Lung (tissue), 16 donors: ENCODE measurements around the gene SDF2. TPM values are rescaled to one million over a fixed set of nuclear protein-coding genes. Genes with fewer than 3 reads are reported as not detected.

Experiments
- ATAC-seq: fragments of 200-7000 bp; cut with Tn5 transposase; one replicate; pipeline ENCODE4 v1.9.1; 2020; ENCODE audit warnings: moderate number of reproducible peaks; ENCODE audit not compliant: insufficient read depth, low FRiP score
- DNase-seq, 3 donors: peaks; one replicate each; pipeline ENCODE4 v3.0.0-alpha.2; 2013 to 2017
- H3K27ac ChIP-seq, 2 donors: one replicate each; pipeline ENCODE4 v1.5.1; 2013; ENCODE audit warnings: mild to moderate bottlenecking in 2 of 2, moderate library complexity in 2 of 2, control low read depth in 1 of 2, inconsistent platforms in 1 of 2, low read depth in 1 of 2, low read length in 1 of 2
- H3K27me3 ChIP-seq, 3 donors: one replicate each; pipeline ENCODE4 v1.5.1; 2013; ENCODE audit warnings: low read length in 2 of 3; ENCODE audit not compliant: control insufficient read depth in 3 of 3, insufficient read depth in 3 of 3
- H3K36me3 ChIP-seq, 4 donors: one replicate each; pipeline ENCODE4 v1.5.1; 2013; ENCODE audit warnings: low read length in 4 of 4, mild to moderate bottlenecking in 1 of 4, moderate library complexity in 1 of 4; ENCODE audit not compliant: control insufficient read depth in 4 of 4, insufficient read depth in 4 of 4
- H3K4me1 ChIP-seq, 5 donors: one replicate each; pipeline ENCODE4 v1.5.1; 2013; ENCODE audit warnings: low read length in 5 of 5, mild to moderate bottlenecking in 2 of 5, moderate library complexity in 1 of 5; ENCODE audit not compliant: control insufficient read depth in 5 of 5, insufficient read depth in 5 of 5
- H3K4me3 ChIP-seq: one replicate; pipeline ENCODE4 v1.5.1; 2013; ENCODE audit warnings: mild to moderate bottlenecking, control low read depth, moderate library complexity
- H3K9ac ChIP-seq, 2 donors: one replicate each; pipeline ENCODE4 v1.5.1; 2013; ENCODE audit warnings: low read length in 2 of 2, control low read depth in 1 of 2; ENCODE audit not compliant: insufficient read depth in 1 of 2
- H3K9me3 ChIP-seq, 4 donors: one replicate each; pipeline ENCODE4 v1.5.1; 2013; ENCODE audit warnings: low read length in 3 of 4, mild to moderate bottlenecking in 1 of 4, moderate library complexity in 1 of 4; ENCODE audit not compliant: control insufficient read depth in 4 of 4, insufficient read depth in 3 of 4
- CTCF ChIP-seq: IDR thresholded peaks from 2 replicates; pipeline ENCODE4 v1.5.1; 2012; ENCODE audit warnings: mild to moderate bottlenecking; ENCODE audit errors: control extremely low read depth, extremely low read depth
- WGBS, 2 donors: extraction: QIAGEN DNeasy Blood & Tissue Kit; methylation state at CpG; one replicate each; pipeline ENCODE4 v1.1.7; 2013; 5-methylcytosine and 5-hydroxymethylcytosine counted together
- long read RNA-seq, 5 donors: transcript quantifications; one replicate each; lab custom pipeline, GENCODE V29; 2026
- polyA plus RNA-seq, 2 donors: library from polyadenylated mRNA; stranded (reverse); fragments of 200-250 nt; gene quantifications; one replicate each; pipeline ENCODE4 v1.2.1, GENCODE V29; 2013
- total RNA-seq, 2 donors: library from RNA; depleted of rRNA in 1 of 2; stranded (reverse); fragments of >200 nt in 1 of 2; gene quantifications; one replicate each; pipeline ENCODE4 v1.2.1, GENCODE V29; 2014 to 2021
- donor health status: control.
- donor health status: control.
- donor health status: Bipolar disorder and iron deficiency.
- donor health status: healthy.
- donor health status: DM: yes; HTN: yes; CAD: no.

Gene SDF2
- total RNA-seq (10 to 100 TPM; 45.1 to 51.9 TPM), polyA plus RNA-seq (10 to 100 TPM; 36.5 to 73.3 TPM)
- long read RNA-seq, donor 1, transcript SDF2-201 (3 exons, 1,568 nt), result major isoform, 38 of 49 reads
- long read RNA-seq, donor 1, transcript SDF2-208 (2 exons, 1,342 nt), result minor isoform, 5 of 49 reads
- long read RNA-seq, donor 1, partial matches to known transcripts, result 0 of 49 reads
- long read RNA-seq, donor 1, other reads (novel, unspliced or antisense), result 0 of 49 reads
- long read RNA-seq, donor 2, transcript SDF2-201 (3 exons, 1,568 nt), result major isoform, 15 of 21 reads
- long read RNA-seq, donor 2, partial matches to known transcripts, result 0 of 21 reads
- long read RNA-seq, donor 2, other reads (novel, unspliced or antisense), result 0 of 21 reads
- long read RNA-seq, donor 3, transcript SDF2-201 (3 exons, 1,568 nt), result major isoform, 12 of 22 reads
- long read RNA-seq, donor 3, transcript SDF2-210 (3 exons, 1,025 nt), result minor isoform, 7 of 22 reads
- long read RNA-seq, donor 3, partial matches to known transcripts, result 0 of 22 reads
- long read RNA-seq, donor 3, other reads (novel, unspliced or antisense), result 0 of 22 reads
- long read RNA-seq, donor 4, transcript SDF2-201 (3 exons, 1,568 nt), result major isoform, 17 of 21 reads
- long read RNA-seq, donor 4, partial matches to known transcripts, result 0 of 21 reads
- long read RNA-seq, donor 4, other reads (novel, unspliced or antisense), result 0 of 21 reads
- long read RNA-seq, donor 5, transcript SDF2-208 (2 exons, 1,342 nt), result minor isoform, 6 of 58 reads
- long read RNA-seq, donor 5, transcript SDF2-210 (3 exons, 1,025 nt), result minor isoform, 6 of 58 reads
- long read RNA-seq, donor 5, transcript SDF2-201 (3 exons, 1,568 nt), result major isoform, 42 of 58 reads
- long read RNA-seq, donor 5, partial matches to known transcripts, result 0 of 58 reads
- long read RNA-seq, donor 5, other reads (novel, unspliced or antisense), result 0 of 58 reads

DNA sequence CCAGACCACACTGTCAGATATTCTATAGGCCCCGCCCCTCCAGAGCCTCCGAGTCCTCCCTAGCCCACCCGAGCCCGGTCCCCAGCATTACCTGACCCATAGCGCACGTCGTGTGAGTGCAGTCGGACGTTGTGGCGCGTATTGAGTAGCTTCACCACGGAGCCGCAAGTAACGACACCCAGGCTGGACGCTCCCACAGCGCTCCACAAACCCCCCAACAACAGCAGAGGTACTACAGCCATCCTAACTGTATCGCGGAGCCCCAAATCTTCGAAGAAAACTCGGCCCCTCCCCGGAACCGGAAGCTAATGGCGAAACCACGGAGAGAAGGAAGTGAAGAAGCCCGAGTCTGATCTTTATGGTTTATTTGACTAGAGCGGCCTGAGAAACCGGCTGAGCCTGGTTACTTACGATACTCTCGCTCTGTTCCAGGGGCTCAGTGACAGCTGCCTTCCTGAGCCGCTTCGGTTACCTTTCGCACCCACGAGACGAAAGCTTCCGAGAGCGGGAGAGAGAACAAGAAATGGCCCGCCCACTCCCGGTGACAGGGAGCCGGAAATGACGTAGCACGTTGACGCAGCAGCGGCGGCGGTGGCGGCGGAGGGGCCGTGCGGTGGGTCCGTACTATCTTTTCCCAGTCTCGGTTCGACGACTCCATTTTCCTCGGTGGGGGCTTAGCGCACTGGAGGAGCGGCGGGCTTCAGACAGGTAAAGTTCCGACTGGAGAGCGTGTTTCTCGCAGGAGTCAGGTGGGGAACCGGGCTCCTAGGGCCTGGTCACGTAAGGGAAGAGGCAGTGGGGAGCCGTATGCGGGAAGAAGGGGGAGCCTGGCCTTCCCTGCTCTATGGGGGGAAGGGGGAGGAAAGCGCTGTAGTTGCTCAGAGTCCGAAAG is at the start of gene SDF2, which contains the start of gene SUPT6H:
Gene SDF2, minus strand, starts transcription at position 272 of the 892 bp plus-strand sequence. Its CDS starts 30 bp downstream, at position 242.
Gene SUPT6H, plus strand, starts transcription at position 571 of the 892 bp plus-strand sequence. CDS start 11,197 bp downstream, outside the sequence.
- H3K27ac ChIP-seq, result peak within 1 kb of the TSS; percentile 96 to 98
- H3K9ac ChIP-seq, result peak within 1 kb of the TSS; percentile 95 to 97
- peaks cover 2 to 25% (median 9%) of the 10 kb centered on the region in 5 donors for H3K4me1 ChIP-seq
- ATAC-seq (peak; percentile 92), DNase-seq (peak; percentile 93 to 95 (median 93))
- no peak for TF ChIP-seq CTCF
- peaks cover 0 to 21% (median 11%) of the 10 kb centered on the region in 4 donors for H3K36me3 ChIP-seq
- no peaks in the 10 kb centered on the region for H3K9me3 ChIP-seq
- no peaks in the 10 kb centered on the region for H3K27me3 ChIP-seq
- peak within 1 kb of the TSS; percentile 84 for H3K4me3 ChIP-seq
- 0 to 1% methylated on average over 66 of the region's 66 CpGs for WGBS, 2 donors

GRCh38 chr17:28710861-28711722 is 49.4 kb upstream of the SDF2 start:
- DNase-seq, result peak; percentile 97 to 98 (median 98)
- H3K27me3 ChIP-seq, result no peaks in the 10 kb centered on the region
- TF ChIP-seq CTCF, result no peak
- H3K27ac ChIP-seq, result peak overlapping the region; percentile 84 to 90
- peak overlapping the region; percentile 25 to 89 for H3K9ac ChIP-seq
- H3K4me1 ChIP-seq, result peaks cover 0 to 23% (median 5%) of the 10 kb centered on the region in 5 donors
- peak overlapping the region; percentile 57 for H3K4me3 ChIP-seq
- peaks cover 0 to 29% (median 12%) of the 10 kb centered on the region in 4 donors for H3K36me3 ChIP-seq
- no peaks in the 10 kb centered on the region for H3K9me3 ChIP-seq
- peak; percentile 97 for ATAC-seq
- 0% methylated on average over 60 to 74 of the region's 74 CpGs for WGBS, 2 donors

GRCh38 chr17:28707339-28707720 is 45.6 kb upstream of the SDF2 start:
- no peaks in the 10 kb centered on the region for H3K27me3 ChIP-seq
- WGBS, 2 donors, result 89 to 96% methylated on average over 2 of the region's 2 CpGs
- no peak overlapping the region for H3K27ac ChIP-seq
- peaks cover 5 to 25% (median 9%) of the 10 kb centered on the region in 4 donors for H3K36me3 ChIP-seq
- no peak for TF ChIP-seq CTCF
- no peaks in the 10 kb centered on the region for H3K9me3 ChIP-seq
- H3K9ac ChIP-seq, result no peak overlapping the region
- ATAC-seq (no peak), DNase-seq (no peak)
- peaks cover 0 to 12% (median 0%) of the 10 kb centered on the region in 5 donors for H3K4me1 ChIP-seq
- no peak overlapping the region for H3K4me3 ChIP-seq
